Neutrophil (primary cell): ENCODE data around the gene TRPM1.

Experiments
- H3K27ac ChIP-seq: fragments of 200-600 bp; sonication (generic); 2 replicates; pipeline ENCODE4 v1.5.1; 2016; ENCODE audit warnings: mild to moderate bottlenecking, moderate library complexity
- H3K27me3 ChIP-seq: fragments of 200-600 bp; sonication (generic); 2 replicates; pipeline ENCODE4 v1.6.0; 2016; ENCODE audit warnings: mild to moderate bottlenecking
- H3K36me3 ChIP-seq: fragments of 200-600 bp; sonication (generic); 2 replicates; pipeline ENCODE4 v1.5.1; 2017
- H3K4me1 ChIP-seq, 2 experiments: fragments of 200-600 bp in 1 of 2; sonication (generic) in 1 of 2; 1 replicate in 1 of 2; 2 replicates in 1 of 2; pipeline versions ENCODE4 v1.5.1 to v1.6.1; 2013 to 2016; ENCODE audit warnings: low read depth in 1 of 2, low read length in 1 of 2, mild to moderate bottlenecking in 1 of 2, moderate library complexity in 1 of 2; ENCODE audit not compliant: control insufficient read depth in 1 of 2, insufficient read depth in 1 of 2
- H3K4me3 ChIP-seq, 2 experiments: fragments of 200-600 bp in 1 of 2; sonication (generic) in 1 of 2; 1 replicate in 1 of 2; 2 replicates in 1 of 2; pipeline ENCODE4 v1.5.1; 2013 to 2016; ENCODE audit warnings: low read depth in 1 of 2, low read length in 1 of 2, mild to moderate bottlenecking in 1 of 2, moderate library complexity in 1 of 2
- H3K9me3 ChIP-seq: fragments of 200-600 bp; sonication (generic); 2 replicates; pipeline ENCODE4 v1.5.1; 2016
- TF ChIP-seq, protein P1 (sequence below): fragments of 200-600 bp; sonication (generic); IDR thresholded peaks from 2 replicates; pipeline ENCODE4 v1.5.1; 2016; ENCODE audit warnings: antibody characterized with exemption

Gene TRPM1

DNA sequence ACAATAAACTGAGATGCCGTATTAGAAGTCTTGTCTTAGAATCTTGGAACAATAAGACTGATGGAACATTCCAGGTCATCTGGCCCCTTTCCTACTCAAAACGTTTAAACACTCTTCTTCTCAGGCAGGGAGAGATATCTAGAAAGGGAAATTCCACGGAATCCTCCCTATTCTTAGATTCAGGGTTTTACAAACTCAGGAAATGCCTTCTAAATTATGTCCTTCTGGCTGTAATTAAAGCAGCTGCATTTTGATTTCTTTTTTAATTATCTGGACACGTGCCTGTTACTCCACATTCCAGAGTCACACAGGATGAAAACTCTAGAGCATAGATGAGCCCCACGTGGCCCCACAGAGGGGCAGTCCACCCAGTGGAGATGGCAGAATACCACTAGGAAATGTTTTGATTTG, 68.6 kb downstream of the TRPM1 start:
- Histone ChIP-seq H3K9me3 (no peaks in the 10 kb centered on the region), H3K4me3 (no peak overlapping the region), H3K27me3 (peaks cover 21% of the 10 kb centered on the region), H3K27ac (no peak overlapping the region), H3K36me3 (no peaks in the 10 kb centered on the region), H3K4me1 (no peaks in the 10 kb centered on the region)
- TF ChIP-seq, protein P1, sequence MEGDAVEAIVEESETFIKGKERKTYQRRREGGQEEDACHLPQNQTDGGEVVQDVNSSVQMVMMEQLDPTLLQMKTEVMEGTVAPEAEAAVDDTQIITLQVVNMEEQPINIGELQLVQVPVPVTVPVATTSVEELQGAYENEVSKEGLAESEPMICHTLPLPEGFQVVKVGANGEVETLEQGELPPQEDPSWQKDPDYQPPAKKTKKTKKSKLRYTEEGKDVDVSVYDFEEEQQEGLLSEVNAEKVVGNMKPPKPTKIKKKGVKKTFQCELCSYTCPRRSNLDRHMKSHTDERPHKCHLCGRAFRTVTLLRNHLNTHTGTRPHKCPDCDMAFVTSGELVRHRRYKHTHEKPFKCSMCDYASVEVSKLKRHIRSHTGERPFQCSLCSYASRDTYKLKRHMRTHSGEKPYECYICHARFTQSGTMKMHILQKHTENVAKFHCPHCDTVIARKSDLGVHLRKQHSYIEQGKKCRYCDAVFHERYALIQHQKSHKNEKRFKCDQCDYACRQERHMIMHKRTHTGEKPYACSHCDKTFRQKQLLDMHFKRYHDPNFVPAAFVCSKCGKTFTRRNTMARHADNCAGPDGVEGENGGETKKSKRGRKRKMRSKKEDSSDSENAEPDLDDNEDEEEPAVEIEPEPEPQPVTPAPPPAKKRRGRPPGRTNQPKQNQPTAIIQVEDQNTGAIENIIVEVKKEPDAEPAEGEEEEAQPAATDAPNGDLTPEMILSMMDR = no peak

- Histone ChIP-seq H3K36me3 (no peaks in the 10 kb centered on the region), H3K27ac (no peak overlapping the region), H3K27me3 (peaks cover 34% of the 10 kb centered on the region), H3K4me3 (no peak overlapping the region), H3K9me3 (no peaks in the 10 kb centered on the region), H3K4me1 (no peaks in the 10 kb centered on the region)
- TF ChIP-seq, protein P1 = no peak
These were observed 70.0 kb downstream of the TRPM1 start for GRCh38 chr15:31031471-31032067.

DNA sequence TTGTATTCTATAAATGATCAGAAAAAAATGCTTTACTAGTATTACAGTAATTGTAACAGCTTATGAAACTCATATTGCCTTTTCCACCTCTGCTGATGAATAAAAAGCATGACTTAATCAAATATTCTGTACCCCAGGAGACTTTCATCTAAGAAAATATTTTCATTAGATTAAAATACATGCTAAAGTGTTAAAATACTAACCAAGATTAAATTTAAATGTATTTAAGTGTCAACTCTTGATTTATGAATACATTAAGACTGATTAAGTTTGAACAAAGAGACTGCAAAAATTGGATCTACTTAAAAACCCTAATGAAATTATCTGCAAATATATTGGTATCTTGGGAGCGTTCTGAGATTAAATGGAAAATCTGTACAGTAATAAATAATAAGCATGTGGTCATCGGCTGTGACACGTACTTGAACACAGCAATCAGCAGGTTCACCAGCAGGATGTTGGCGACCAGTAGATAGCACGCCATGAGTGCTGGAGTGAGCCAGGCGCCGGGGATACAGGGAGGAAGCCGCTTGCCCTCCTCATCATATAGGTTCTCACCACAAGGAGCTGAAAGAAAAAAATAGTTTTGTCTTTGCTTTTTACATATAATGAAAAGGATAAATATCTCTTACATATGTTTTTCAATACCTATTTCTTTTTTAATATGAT, 73.5 kb downstream of the TRPM1 start:
- Histone ChIP-seq H3K4me1 (no peaks in the 10 kb centered on the region), H3K9me3 (no peaks in the 10 kb centered on the region), H3K27me3 (peaks cover 34% of the 10 kb centered on the region), H3K4me3 (no peak overlapping the region), H3K36me3 (no peaks in the 10 kb centered on the region), H3K27ac (no peak overlapping the region)
- TF ChIP-seq, protein P1 = no peak

- Histone ChIP-seq H3K27me3 (peaks cover 34% of the 10 kb centered on the region), H3K36me3 (no peaks in the 10 kb centered on the region), H3K4me3 (no peak overlapping the region), H3K4me1 (no peaks in the 10 kb centered on the region), H3K9me3 (no peaks in the 10 kb centered on the region), H3K27ac (no peak overlapping the region)
- TF ChIP-seq, protein P1 = no peak
These were observed 75.5 kb downstream of the TRPM1 start for GRCh38 chr15:31025996-31026395.

- H3K9me3 ChIP-seq = no peaks in the 10 kb centered on the region
- H3K27me3 ChIP-seq = peaks cover 33% of the 10 kb centered on the region
- no peaks in the 10 kb centered on the region for H3K4me1 ChIP-seq
- H3K4me3 ChIP-seq = no peak overlapping the region
- H3K27ac ChIP-seq = no peak overlapping the region
- H3K36me3 ChIP-seq = no peaks in the 10 kb centered on the region
- TF ChIP-seq, protein P1 = no peak
These were observed 76.5 kb downstream of the TRPM1 start for GRCh38 chr15:31024979-31025378.
